IMR-90 (cell line): Measurements from ENCODE around the gene ENOX2. TPM values are rescaled to one million over a fixed set of nuclear protein-coding genes. Genes with fewer than 3 reads are reported as not detected.

Experiments
- ATAC-seq: fragments of 200-7000 bp; cut with Tn5 transposase; 2 replicates; pipeline ENCODE4 v1.9.1; 2020; ENCODE audit warnings: low read depth, mild to moderate bottlenecking, moderate library complexity
- BruUV-seq: library from RNA; stranded (reverse); fragments of 400-500 nt; replicated peaks from 2 replicates; lab custom pipeline; 2021; lab: Mats Ljungman, UMichigan
- CTCF ChIA-PET: fragments of 300-600 bp; formaldehyde crosslinking; extraction: SDS; loops from one replicate; lab custom pipeline; 2021; ENCODE audit warnings: antibody characterized with exemption; lab: Yijun Ruan, JAX
- POLR2A ChIA-PET: fragments of 300-600 bp; sonication (Branson Sonifier 250); formaldehyde crosslinking; loops from one replicate; lab custom pipeline; 2022; ENCODE audit warnings: antibody characterized with exemption; ENCODE audit not compliant: unreplicated experiment; lab: Charles Lee
- DNase-seq: peaks from one replicate; pipeline ENCODE4 v3.0.0; 2013
- H2AFZ ChIP-seq: replicated peaks from 2 replicates; pipeline ENCODE3; 2013; ENCODE audit warnings: low read length, mild to moderate bottlenecking; ENCODE audit not compliant: poor library complexity
- H2AK5ac ChIP-seq: 2 replicates; pipeline ENCODE4 v1.6.1; 2013; ENCODE audit warnings: low read depth, low read length, inconsistent platforms
- H2AK9ac ChIP-seq: replicated peaks from 2 replicates; pipeline ENCODE3; 2013; ENCODE audit warnings: mild to moderate bottlenecking, low read depth, low read length, moderate library complexity; ENCODE audit not compliant: poor library complexity
- H2BK120ac ChIP-seq: 2 replicates; pipeline ENCODE4 v1.6.1; 2013; ENCODE audit warnings: low read depth, low read length, inconsistent platforms
- H2BK15ac ChIP-seq: 3 replicates; pipeline ENCODE4 v1.6.1; 2013; ENCODE audit warnings: low read depth, low read length, inconsistent platforms
- H2BK20ac ChIP-seq: 2 replicates; pipeline ENCODE4 v1.6.1; 2013; ENCODE audit warnings: low read depth, mild to moderate bottlenecking, inconsistent platforms, low read length, moderate library complexity
- H2BK5ac ChIP-seq: 2 replicates; pipeline ENCODE4 v1.6.1; 2013; ENCODE audit warnings: mild to moderate bottlenecking, low read depth, low read length, inconsistent platforms; ENCODE audit not compliant: poor library complexity, severe bottlenecking
- H3K14ac ChIP-seq: replicated peaks from 2 replicates; pipeline ENCODE4 v1.6.1; 2013; ENCODE audit warnings: low read depth, low read length, inconsistent platforms
- H3K18ac ChIP-seq: 2 replicates; pipeline ENCODE4 v1.6.1; 2013; ENCODE audit warnings: low read depth, low read length, control low read depth
- H3K23ac ChIP-seq: 2 replicates; pipeline ENCODE4 v1.6.1; 2013; ENCODE audit warnings: low read depth, low read length, inconsistent platforms
- H3K27ac ChIP-seq: 2 replicates; pipeline ENCODE4 v1.5.1; 2013; ENCODE audit warnings: mild to moderate bottlenecking, control low read depth, low read length; ENCODE audit not compliant: insufficient read depth
- H3K27me3 ChIP-seq: 2 replicates; pipeline ENCODE4 v1.6.1; 2013; ENCODE audit warnings: low read length; ENCODE audit not compliant: control insufficient read depth, insufficient read depth
- H3K36me3 ChIP-seq: 2 replicates; pipeline ENCODE4 v1.6.1; 2013; ENCODE audit warnings: low read length, mixed read lengths; ENCODE audit not compliant: control insufficient read depth, insufficient read depth
- H3K4ac ChIP-seq: 2 replicates; pipeline ENCODE4 v1.6.1; 2013; ENCODE audit warnings: low read depth, low read length, inconsistent platforms
- H3K4me1 ChIP-seq: 2 replicates; pipeline ENCODE4 v1.6.1; 2013; ENCODE audit warnings: low read length, mixed read lengths; ENCODE audit not compliant: control insufficient read depth, insufficient read depth
- H3K4me2 ChIP-seq: 2 replicates; pipeline ENCODE4 v1.6.1; 2013; ENCODE audit warnings: low read depth, mild to moderate bottlenecking, control low read depth, low read length, moderate library complexity
- H3K4me3 ChIP-seq: 2 replicates; pipeline ENCODE4 v1.5.1; 2013; ENCODE audit warnings: low read depth, mild to moderate bottlenecking, control low read depth, low read length, moderate library complexity; ENCODE audit not compliant: insufficient read depth
- H3K56ac ChIP-seq: 2 replicates; pipeline ENCODE4 v1.6.1; 2013; ENCODE audit warnings: low read length, inconsistent platforms; ENCODE audit not compliant: insufficient read depth; ENCODE audit errors: extremely low read depth
- H3K79me1 ChIP-seq, 2 experiments: 2 replicates each; pipeline ENCODE4 v1.6.1; 2013; ENCODE audit warnings: low read length in 2 of 2, inconsistent platforms in 1 of 2, low read depth in 1 of 2
- H3K9ac ChIP-seq: 2 replicates; pipeline ENCODE4 v1.6.1; 2013; ENCODE audit warnings: low read depth, low read length, control low read depth
- H3K9me1 ChIP-seq: 2 replicates; pipeline ENCODE4 v1.6.1; 2013; ENCODE audit warnings: low read length, inconsistent platforms; ENCODE audit not compliant: insufficient read depth
- H3K9me3 ChIP-seq: 2 replicates; pipeline ENCODE4 v1.6.1; 2013; ENCODE audit warnings: low read length; ENCODE audit not compliant: control insufficient read depth, insufficient read depth
- H4K20me1 ChIP-seq: 2 replicates; pipeline ENCODE4 v1.6.1; 2013; ENCODE audit warnings: low read length, inconsistent platforms; ENCODE audit not compliant: insufficient read depth
- H4K5ac ChIP-seq: 2 replicates; pipeline ENCODE4 v1.6.1; 2013; ENCODE audit warnings: mild to moderate bottlenecking, low read depth, low read length, control low read depth
- H4K8ac ChIP-seq, 2 experiments: 2 replicates each; pipeline ENCODE4 v1.6.1; 2013; ENCODE audit warnings: low read depth in 2 of 2, low read length in 2 of 2, control low read depth in 1 of 2, inconsistent platforms in 1 of 2
- H4K91ac ChIP-seq: 2 replicates; pipeline ENCODE4 v1.6.1; 2013; ENCODE audit warnings: low read depth, low read length, inconsistent platforms; ENCODE audit not compliant: insufficient read depth
- CHD1 ChIP-seq: IDR thresholded peaks from 2 replicates; pipeline ENCODE4 v1.6.1; 2012; ENCODE audit warnings: low read depth, low read length, improper control_type of control experiment
- MAFK ChIP-seq: IDR thresholded peaks from 2 replicates; pipeline ENCODE4 v1.6.1; 2012; ENCODE audit warnings: low read depth, low read length, improper control_type of control experiment
- MAZ ChIP-seq: IDR thresholded peaks from 2 replicates; pipeline ENCODE4 v1.6.1; 2012; ENCODE audit warnings: low read depth, mild to moderate bottlenecking, low read length, improper control_type of control experiment, moderate library complexity, borderline replicate concordance
- MXI1 ChIP-seq: IDR thresholded peaks from 2 replicates; pipeline ENCODE4 v1.6.1; 2012; ENCODE audit warnings: low read depth, mild to moderate bottlenecking, low read length, moderate library complexity, borderline replicate concordance
- NFE2L2 ChIP-seq: fragments of 150-350 bp; IDR thresholded peaks from 2 replicates; pipeline ENCODE4 v1.6.1; 2016; ENCODE audit warnings: low read depth, mild to moderate bottlenecking, low read length
- POLR2A ChIP-seq: IDR thresholded peaks from 2 replicates; pipeline ENCODE4 v1.6.1; 2012; ENCODE audit warnings: mild to moderate bottlenecking, low read depth, low read length
- RAD21 ChIP-seq: IDR thresholded peaks from 2 replicates; pipeline ENCODE4 v1.6.1; 2012; ENCODE audit warnings: low read length, improper control_type of control experiment
- SMC3 ChIP-seq: fragments of 150-350 bp; IDR thresholded peaks from 2 replicates; pipeline ENCODE4 v1.6.1; 2016; ENCODE audit warnings: low read depth, mild to moderate bottlenecking, antibody characterized with exemption, low read length, moderate library complexity
- WGBS, 2 experiments: methylation state at CpG; one replicate each; pipeline versions ENCODE4 v1.1.5 to v1.1.7; 2013; ENCODE audit warnings: missing lambda C conversion rate in 2 of 2; ENCODE audit not compliant: insufficient read length in 1 of 2; ENCODE audit errors: extremely low coverage in 2 of 2; 5-methylcytosine and 5-hydroxymethylcytosine counted together
- dilution Hi-C: fragments of 300-500 bp; cut with HindIII; formaldehyde crosslinking; loops from one replicate; pipeline ENCODE4 v1.14.3; 2018; ENCODE audit warnings: low sequenced_read_pairs; ENCODE audit not compliant: unreplicated experiment
- in situ Hi-C: fragments of 300-500 bp; cut with MboI; formaldehyde crosslinking; loops from 3 replicates; pipeline ENCODE4 v1.14.3; 2019; ENCODE audit warnings: low sequenced_read_pairs, inconsistent platforms, mixed read lengths
- intact Hi-C: fragments of 100-400 bp; cut with micrococcal nuclease; formaldehyde crosslinking; loops from 2 replicates; pipeline ENCODE4 v1.10.0; 2022
- polyA plus RNA-seq, 3 experiments: library from polyadenylated mRNA; depleted of rRNA; stranded (reverse); fragments of >200 nt; gene quantifications; 2 replicates each; pipeline ENCODE4 v1.2.3, GENCODE V29; 2012; ENCODE audit warnings: low replicate concordance in 1 of 3
- total RNA-seq: library from RNA; depleted of rRNA; stranded (reverse); fragments of >200 nt; gene quantifications from 2 replicates; pipeline ENCODE4 v1.2.3, GENCODE V29; 2012
- TF ChIP-seq, protein P1 (sequence below): fragments of 150-350 bp; IDR thresholded peaks from 2 replicates; pipeline ENCODE4 v1.6.1; 2017; ENCODE audit warnings: mild to moderate bottlenecking, antibody characterized with exemption, low read length, low read depth
- TF ChIP-seq, protein P2 (sequence below): conservative IDR thresholded peaks from 2 replicates; pipeline ENCODE4 v1.5.1; 2012; ENCODE audit warnings: mild to moderate bottlenecking, low read depth, low read length, improper control_type of control experiment

Gene ENOX2
- total and polyA plus RNA-seq, 2 of the 4 experiments (the other 2 are of a cell fraction), result 6.3 to 11.8 TPM

DNA sequence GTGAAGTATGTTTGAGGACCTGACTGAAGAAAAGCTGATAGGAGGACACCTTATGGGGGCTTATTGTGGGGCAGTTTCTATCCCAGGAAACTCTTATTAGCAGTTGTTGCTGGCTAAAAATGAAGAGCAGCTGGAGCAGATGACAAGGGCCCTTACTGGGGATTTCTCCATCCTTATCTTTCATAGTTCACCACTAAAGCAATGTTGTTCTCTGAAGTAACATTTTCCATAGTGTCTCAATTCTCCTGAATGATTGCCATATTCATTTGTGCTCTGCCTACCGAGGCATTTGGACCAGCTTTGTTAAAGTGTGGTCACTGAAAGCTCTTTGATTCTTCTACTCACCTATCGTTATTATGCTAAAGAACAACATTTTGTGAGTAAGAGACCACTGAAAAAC lies 7.7 kb downstream of the ENOX2 start:
- Histone ChIP-seq H4K91ac (no peak overlapping the region), H2BK20ac (no peak overlapping the region), H4K5ac (no peak overlapping the region), H3K9me3 (no peaks in the 10 kb centered on the region), H4K20me1 (no peaks in the 10 kb centered on the region), H4K8ac (no peak overlapping the region), H2BK5ac (no peak overlapping the region), H2AK9ac (no peak overlapping the region), H3K27me3 (no peaks in the 10 kb centered on the region), H3K36me3 (no peaks in the 10 kb centered on the region; the same call in 1 of the 2 replicates), H2AK5ac (no peak overlapping the region), H3K18ac (no peak overlapping the region), H3K4me1 (no peaks in the 10 kb centered on the region), H3K4me2 (no peak overlapping the region), H2AFZ (no peak overlapping the region), H3K4ac (no peak overlapping the region), H3K4me3 (no peak overlapping the region), H3K9ac (no peak overlapping the region), H3K56ac (no peak overlapping the region), H3K14ac (no peak overlapping the region), H3K23ac (no peak overlapping the region), H2BK120ac (no peak overlapping the region), H2BK15ac (no peak overlapping the region), H3K9me1 (no peaks in the 10 kb centered on the region), H3K27ac (no peak overlapping the region), H3K79me1 (no peaks in the 10 kb centered on the region)
- ATAC-seq, result no peak
- BruUV-seq, result no TSS peak
- intact Hi-C loops, result no loop called here
- DNase-seq, result peak; percentile 11
- WGBS, 2 experiments, result no CpG with 5 or more reads among the region's 2 CpGs
- ChIA-PET CTCF (interaction anchor here (1.6 kb wide), 1 partner anchor 319 kb away, joined by 6 read pairs; no protein-coding TSS in a partner anchor), POLR2A (no interaction called here)
- TF ChIP-seq, protein P1, sequence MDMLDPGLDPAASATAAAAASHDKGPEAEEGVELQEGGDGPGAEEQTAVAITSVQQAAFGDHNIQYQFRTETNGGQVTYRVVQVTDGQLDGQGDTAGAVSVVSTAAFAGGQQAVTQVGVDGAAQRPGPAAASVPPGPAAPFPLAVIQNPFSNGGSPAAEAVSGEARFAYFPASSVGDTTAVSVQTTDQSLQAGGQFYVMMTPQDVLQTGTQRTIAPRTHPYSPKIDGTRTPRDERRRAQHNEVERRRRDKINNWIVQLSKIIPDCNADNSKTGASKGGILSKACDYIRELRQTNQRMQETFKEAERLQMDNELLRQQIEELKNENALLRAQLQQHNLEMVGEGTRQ, result no peak
- TF ChIP-seq MAFK (no peak), MXI1 (no peak), SMC3 (no peak), POLR2A (no peak), MAZ (no peak), RAD21 (no peak), CHD1 (no peak), NFE2L2 (no peak)
- TF ChIP-seq, protein P2, sequence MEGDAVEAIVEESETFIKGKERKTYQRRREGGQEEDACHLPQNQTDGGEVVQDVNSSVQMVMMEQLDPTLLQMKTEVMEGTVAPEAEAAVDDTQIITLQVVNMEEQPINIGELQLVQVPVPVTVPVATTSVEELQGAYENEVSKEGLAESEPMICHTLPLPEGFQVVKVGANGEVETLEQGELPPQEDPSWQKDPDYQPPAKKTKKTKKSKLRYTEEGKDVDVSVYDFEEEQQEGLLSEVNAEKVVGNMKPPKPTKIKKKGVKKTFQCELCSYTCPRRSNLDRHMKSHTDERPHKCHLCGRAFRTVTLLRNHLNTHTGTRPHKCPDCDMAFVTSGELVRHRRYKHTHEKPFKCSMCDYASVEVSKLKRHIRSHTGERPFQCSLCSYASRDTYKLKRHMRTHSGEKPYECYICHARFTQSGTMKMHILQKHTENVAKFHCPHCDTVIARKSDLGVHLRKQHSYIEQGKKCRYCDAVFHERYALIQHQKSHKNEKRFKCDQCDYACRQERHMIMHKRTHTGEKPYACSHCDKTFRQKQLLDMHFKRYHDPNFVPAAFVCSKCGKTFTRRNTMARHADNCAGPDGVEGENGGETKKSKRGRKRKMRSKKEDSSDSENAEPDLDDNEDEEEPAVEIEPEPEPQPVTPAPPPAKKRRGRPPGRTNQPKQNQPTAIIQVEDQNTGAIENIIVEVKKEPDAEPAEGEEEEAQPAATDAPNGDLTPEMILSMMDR, result no peak
- dilution Hi-C loops, result no loop called here
- in situ Hi-C loops, result no loop called here
